Measurements from ENCODE around the gene HARS2.

The HARS2 gene

DNA sequence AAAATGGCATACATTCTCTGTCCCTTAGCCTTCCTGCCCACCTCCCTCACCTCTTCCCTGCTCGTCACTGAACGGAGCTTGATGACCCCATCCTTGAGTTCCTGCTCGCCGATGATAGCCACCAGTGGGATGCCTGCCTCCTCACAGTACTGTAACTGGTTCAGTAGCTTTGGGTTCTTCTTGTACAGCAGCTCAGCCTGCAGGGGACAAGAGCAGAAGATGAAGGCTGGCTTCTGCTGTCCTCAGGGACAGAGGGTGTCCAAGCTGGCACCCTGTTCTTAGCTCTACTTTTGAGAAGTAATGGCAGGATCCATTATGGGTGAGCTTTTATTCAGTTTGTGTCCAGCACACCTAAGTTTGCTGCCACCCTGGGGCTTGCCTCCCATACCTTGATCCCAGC is 16.6 kb upstream of the HARS2 start:
- Histone ChIP-seq H4K20me1 (ENCODE audit: insufficient read depth, low read length) (no peaks in the 10 kb centered on the region), H3F3A (ENCODE audit: insufficient read depth, low read length) (no peaks in the 10 kb centered on the region), H3K27me3 (ENCODE audit: insufficient read depth, low read length) (no peaks in the 10 kb centered on the region), H3K79me2 (ENCODE audit: insufficient read depth, low read length) (no peaks in the 10 kb centered on the region), H3K9me2 (ENCODE audit: low read depth, low read length) (no peaks in the 10 kb centered on the region), H3K9me3 (ENCODE audit: low read length) (no peaks in the 10 kb centered on the region), H3K4me2 (ENCODE audit: low read length) (no peak overlapping the region), H3K4me1 (ENCODE audit: insufficient read depth, low read length, severe bottlenecking) (no peaks in the 10 kb centered on the region), H3K27ac (ENCODE audit: low read depth, low read length, poor library complexity, severe bottlenecking) (no peak overlapping the region), H3K9ac (ENCODE audit: low read length) (no peak overlapping the region), H2AFZ (ENCODE audit: low read length) (no peak overlapping the region), H3K36me3 (ENCODE audit: insufficient read depth, low read length) (peaks cover 89% of the 10 kb centered on the region), H3K4me3 (ENCODE audit: low read depth, low read length, poor library complexity, severe bottlenecking) (no peak overlapping the region)
- TF ChIP-seq, protein P1, sequence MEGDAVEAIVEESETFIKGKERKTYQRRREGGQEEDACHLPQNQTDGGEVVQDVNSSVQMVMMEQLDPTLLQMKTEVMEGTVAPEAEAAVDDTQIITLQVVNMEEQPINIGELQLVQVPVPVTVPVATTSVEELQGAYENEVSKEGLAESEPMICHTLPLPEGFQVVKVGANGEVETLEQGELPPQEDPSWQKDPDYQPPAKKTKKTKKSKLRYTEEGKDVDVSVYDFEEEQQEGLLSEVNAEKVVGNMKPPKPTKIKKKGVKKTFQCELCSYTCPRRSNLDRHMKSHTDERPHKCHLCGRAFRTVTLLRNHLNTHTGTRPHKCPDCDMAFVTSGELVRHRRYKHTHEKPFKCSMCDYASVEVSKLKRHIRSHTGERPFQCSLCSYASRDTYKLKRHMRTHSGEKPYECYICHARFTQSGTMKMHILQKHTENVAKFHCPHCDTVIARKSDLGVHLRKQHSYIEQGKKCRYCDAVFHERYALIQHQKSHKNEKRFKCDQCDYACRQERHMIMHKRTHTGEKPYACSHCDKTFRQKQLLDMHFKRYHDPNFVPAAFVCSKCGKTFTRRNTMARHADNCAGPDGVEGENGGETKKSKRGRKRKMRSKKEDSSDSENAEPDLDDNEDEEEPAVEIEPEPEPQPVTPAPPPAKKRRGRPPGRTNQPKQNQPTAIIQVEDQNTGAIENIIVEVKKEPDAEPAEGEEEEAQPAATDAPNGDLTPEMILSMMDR (IDR thresholded peaks at IDR 0.05; ENCODE audit: low read length) = no peak
- no peak for TF ChIP-seq EZH2 (IDR thresholded peaks at IDR 0.05; ENCODE audit: borderline replicate concordance, low read length)

DNA sequence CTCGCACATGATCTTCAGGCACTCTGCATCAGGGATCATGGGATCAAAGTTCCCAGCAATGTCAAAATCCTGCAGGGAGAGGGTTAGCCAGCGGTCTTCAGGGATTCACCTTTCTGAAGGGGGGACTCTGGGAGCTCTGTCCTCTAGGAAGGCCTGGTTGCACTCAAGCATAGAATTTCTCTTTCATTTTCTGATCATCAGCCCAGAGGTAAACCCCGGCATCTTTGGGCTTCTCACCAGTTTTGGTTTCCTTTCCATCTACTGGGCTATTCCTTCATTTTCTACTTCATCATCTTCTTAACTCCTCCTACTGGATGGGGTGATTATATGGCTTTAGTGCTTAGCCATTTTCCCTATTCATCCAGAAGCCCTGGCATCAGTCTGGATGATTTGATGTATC is 13.3 kb upstream of the HARS2 start:
- Histone ChIP-seq H3K27me3 (ENCODE audit: insufficient read depth, low read length) (no peaks in the 10 kb centered on the region), H3K27ac (ENCODE audit: low read depth, low read length, poor library complexity, severe bottlenecking) (no peak overlapping the region), H3K4me1 (ENCODE audit: insufficient read depth, low read length, severe bottlenecking) (no peaks in the 10 kb centered on the region), H3K9me3 (ENCODE audit: low read length) (no peaks in the 10 kb centered on the region), H3K36me3 (ENCODE audit: insufficient read depth, low read length) (peaks cover 78% of the 10 kb centered on the region), H3K4me3 (ENCODE audit: low read depth, low read length, poor library complexity, severe bottlenecking) (no peak overlapping the region), H2AFZ (ENCODE audit: low read length) (no peak overlapping the region), H4K20me1 (ENCODE audit: insufficient read depth, low read length) (no peaks in the 10 kb centered on the region; the same call in 1 of the 2 replicates), H3F3A (ENCODE audit: insufficient read depth, low read length) (no peaks in the 10 kb centered on the region), H3K9me2 (ENCODE audit: low read depth, low read length) (no peaks in the 10 kb centered on the region), H3K79me2 (ENCODE audit: insufficient read depth, low read length) (no peaks in the 10 kb centered on the region), H3K4me2 (ENCODE audit: low read length) (no peak overlapping the region), H3K9ac (ENCODE audit: low read length) (no peak overlapping the region)
- TF ChIP-seq EZH2 (IDR thresholded peaks at IDR 0.05; ENCODE audit: borderline replicate concordance, low read length) = no peak
- TF ChIP-seq, protein P1 (IDR thresholded peaks at IDR 0.05; ENCODE audit: low read length) = no peak

DNA sequence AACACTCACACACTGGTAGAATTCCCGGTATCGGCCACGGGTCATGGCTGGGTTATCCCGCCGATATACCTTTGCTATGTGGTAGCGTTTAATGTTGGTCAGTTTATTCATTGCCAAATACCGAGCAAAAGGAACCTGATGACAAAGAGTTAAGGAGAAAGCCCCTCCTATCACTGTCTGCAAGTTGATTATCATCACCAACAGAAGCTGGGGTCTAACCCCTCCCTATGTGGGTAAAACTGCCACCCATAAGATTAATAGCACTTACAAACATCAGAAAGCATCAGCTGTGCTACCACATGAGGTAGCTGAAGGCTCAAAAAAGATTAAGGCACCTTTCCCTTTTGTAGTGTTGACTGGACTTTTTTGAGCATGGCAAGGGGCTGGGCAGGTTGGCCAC is 12.3 kb upstream of the HARS2 start:
- H3K4me1 ChIP-seq (ENCODE audit: insufficient read depth, low read length, severe bottlenecking) = no peaks in the 10 kb centered on the region
- no peak overlapping the region for H3K27ac ChIP-seq (ENCODE audit: low read depth, low read length, poor library complexity, severe bottlenecking)
- no peak overlapping the region for H3K4me2 ChIP-seq (ENCODE audit: low read length)

More for the DNA sequence above, 12.3 kb upstream of the HARS2 start:
- H3F3A ChIP-seq (ENCODE audit: insufficient read depth, low read length) = no peaks in the 10 kb centered on the region
- no peaks in the 10 kb centered on the region; the same call in 1 of the 2 replicates for H4K20me1 ChIP-seq (ENCODE audit: insufficient read depth, low read length)
- no peaks in the 10 kb centered on the region for H3K27me3 ChIP-seq (ENCODE audit: insufficient read depth, low read length)
- no peak overlapping the region for H3K4me3 ChIP-seq (ENCODE audit: low read depth, low read length, poor library complexity, severe bottlenecking)
- TF ChIP-seq, protein P1 (IDR thresholded peaks at IDR 0.05; ENCODE audit: low read length) = no peak
- TF ChIP-seq EZH2 (IDR thresholded peaks at IDR 0.05; ENCODE audit: borderline replicate concordance, low read length) = no peak
- H2AFZ ChIP-seq (ENCODE audit: low read length) = no peak overlapping the region
- H3K9me3 ChIP-seq (ENCODE audit: low read length) = no peaks in the 10 kb centered on the region
- no peak overlapping the region for H3K9ac ChIP-seq (ENCODE audit: low read length)
- H3K9me2 ChIP-seq (ENCODE audit: low read depth, low read length) = no peaks in the 10 kb centered on the region
- peaks cover 77% of the 10 kb centered on the region for H3K36me3 ChIP-seq (ENCODE audit: insufficient read depth, low read length)
- H3K79me2 ChIP-seq (ENCODE audit: insufficient read depth, low read length) = no peaks in the 10 kb centered on the region

All from OCI-LY1 (cell line).